Bronchial epithelial cell (primary cell): Measurements from ENCODE around the gene HAUS7. TPM values are rescaled to one million over a fixed set of nuclear protein-coding genes. Genes with fewer than 3 reads are reported as not detected.

Experiments used
- DNase-seq: peaks from one replicate; pipeline ENCODE4 v3.0.0-alpha.2; 2010; ENCODE audit warnings: low read depth
- FAIRE-seq: peaks from 2 replicates; lab custom pipeline; 2011; peaks lifted over from hg19 to GRCh38; lab: Jason Lieb, UNC
- H3K27me3 ChIP-seq: 2 replicates; pipeline ENCODE4 v1.5.1; 2011; ENCODE audit warnings: low read length; ENCODE audit not compliant: control insufficient read depth, insufficient read depth
- H3K36me3 ChIP-seq: 2 replicates; pipeline ENCODE4 v1.5.1; 2011; ENCODE audit warnings: low read length; ENCODE audit not compliant: control insufficient read depth, insufficient read depth
- H3K4me3 ChIP-seq: 2 replicates; pipeline ENCODE4 v1.5.1; 2011; ENCODE audit warnings: mild to moderate bottlenecking, low read depth, low read length, control low read depth
- total RNA-seq: library from RNA; depleted of rRNA; stranded (reverse); fragments of >200 nt; gene quantifications from 2 replicates; pipeline ENCODE4 v1.2.1, GENCODE V29; 2014
- TF ChIP-seq, protein P1 (sequence below): IDR thresholded peaks from 2 replicates; pipeline ENCODE4 v1.5.1; 2011; ENCODE audit warnings: mild to moderate bottlenecking, moderate library complexity, low read length, control low read depth, inconsistent platforms; ENCODE audit not compliant: insufficient read depth, severe bottlenecking

The HAUS7 gene
- total RNA-seq, 1 donor from 2014 or later, result 7.4 TPM

DNA sequence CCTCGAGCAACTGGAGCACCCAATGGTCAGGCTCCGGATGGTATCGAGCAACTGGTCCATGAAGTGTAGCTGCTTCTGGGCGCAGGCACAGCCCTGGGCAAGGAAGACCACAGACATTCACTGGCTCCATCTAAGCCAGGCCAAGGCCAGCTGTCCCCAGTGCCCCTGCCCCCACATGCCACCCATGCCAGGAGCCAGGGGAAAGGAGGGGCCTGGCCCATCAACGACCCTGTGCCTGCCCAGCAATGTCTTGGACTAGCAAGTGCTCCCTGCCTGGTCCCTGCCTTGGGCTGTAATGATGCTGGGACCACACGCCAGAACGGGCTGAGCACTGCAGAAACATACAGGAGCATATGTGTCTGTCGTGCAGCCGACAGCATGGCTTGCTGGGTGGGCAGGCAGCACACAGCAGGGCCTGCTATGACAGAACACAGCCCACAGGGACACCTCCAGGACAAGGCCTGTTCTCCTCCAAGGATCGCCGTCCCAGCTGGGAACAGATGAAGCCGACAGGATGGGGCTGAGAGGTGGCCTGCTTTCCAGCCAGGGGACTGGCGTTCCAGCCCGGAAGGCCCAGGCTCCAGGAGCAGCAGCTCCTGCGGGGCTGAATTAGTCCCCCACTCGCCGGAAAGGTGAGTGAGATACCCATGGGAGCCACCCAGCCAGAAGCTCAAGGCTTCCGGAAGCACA, 13.1 kb downstream of the HAUS7 start:
- TF ChIP-seq, protein P1, sequence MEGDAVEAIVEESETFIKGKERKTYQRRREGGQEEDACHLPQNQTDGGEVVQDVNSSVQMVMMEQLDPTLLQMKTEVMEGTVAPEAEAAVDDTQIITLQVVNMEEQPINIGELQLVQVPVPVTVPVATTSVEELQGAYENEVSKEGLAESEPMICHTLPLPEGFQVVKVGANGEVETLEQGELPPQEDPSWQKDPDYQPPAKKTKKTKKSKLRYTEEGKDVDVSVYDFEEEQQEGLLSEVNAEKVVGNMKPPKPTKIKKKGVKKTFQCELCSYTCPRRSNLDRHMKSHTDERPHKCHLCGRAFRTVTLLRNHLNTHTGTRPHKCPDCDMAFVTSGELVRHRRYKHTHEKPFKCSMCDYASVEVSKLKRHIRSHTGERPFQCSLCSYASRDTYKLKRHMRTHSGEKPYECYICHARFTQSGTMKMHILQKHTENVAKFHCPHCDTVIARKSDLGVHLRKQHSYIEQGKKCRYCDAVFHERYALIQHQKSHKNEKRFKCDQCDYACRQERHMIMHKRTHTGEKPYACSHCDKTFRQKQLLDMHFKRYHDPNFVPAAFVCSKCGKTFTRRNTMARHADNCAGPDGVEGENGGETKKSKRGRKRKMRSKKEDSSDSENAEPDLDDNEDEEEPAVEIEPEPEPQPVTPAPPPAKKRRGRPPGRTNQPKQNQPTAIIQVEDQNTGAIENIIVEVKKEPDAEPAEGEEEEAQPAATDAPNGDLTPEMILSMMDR, result no peak
- no peaks in the 10 kb centered on the region for H3K27me3 ChIP-seq
- no peak for DNase-seq
- no peak for FAIRE-seq
- H3K36me3 ChIP-seq, result no peaks in the 10 kb centered on the region
- no peak overlapping the region for H3K4me3 ChIP-seq

DNA sequence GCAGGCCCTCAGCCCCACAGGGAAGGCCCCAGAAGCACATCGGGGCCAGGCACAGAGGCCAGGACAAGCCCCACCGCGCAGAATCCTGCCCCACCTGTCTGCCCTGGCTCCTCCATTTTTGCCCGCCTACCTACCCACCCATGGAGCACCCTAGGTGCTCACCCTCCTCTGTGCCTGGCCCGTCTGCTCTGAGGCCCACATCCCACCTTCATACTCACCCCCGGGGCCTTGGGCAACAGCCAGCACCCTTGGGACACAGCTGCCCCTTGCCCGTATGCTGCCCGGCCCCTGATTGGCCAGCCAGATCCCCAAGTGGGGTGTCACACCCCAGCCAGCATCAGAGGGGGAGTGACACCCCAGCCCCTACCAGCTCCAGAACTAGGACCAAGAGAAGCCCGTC, 13.7 kb downstream of the HAUS7 start:
- Histone ChIP-seq H3K4me3 (no peak overlapping the region), H3K36me3 (no peaks in the 10 kb centered on the region), H3K27me3 (no peaks in the 10 kb centered on the region)
- FAIRE-seq (no peak), DNase-seq (no peak)
- TF ChIP-seq, protein P1, result no peak

DNA sequence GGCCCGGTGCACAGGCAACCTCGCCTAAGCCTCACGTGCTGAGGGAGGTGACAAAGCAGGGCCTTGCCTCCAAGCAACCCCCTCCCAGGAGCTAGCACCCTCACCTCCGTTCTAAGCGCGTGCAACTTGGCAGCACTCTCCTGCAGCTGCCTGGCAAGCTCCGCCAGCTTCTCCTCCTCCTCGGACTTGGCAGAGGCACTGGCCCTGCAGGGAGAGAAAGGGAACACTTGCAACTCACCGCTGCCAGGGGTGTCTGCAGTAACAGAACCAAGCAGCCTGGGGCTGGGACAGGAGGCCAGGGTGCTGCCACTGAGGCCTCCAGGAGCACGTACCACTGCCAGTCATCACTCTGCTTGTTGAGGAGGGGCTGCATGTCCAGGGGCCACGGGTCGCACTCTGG, 14.2 kb downstream of the HAUS7 start:
- Histone ChIP-seq H3K4me3 (no peak overlapping the region), H3K27me3 (no peaks in the 10 kb centered on the region), H3K36me3 (no peaks in the 10 kb centered on the region)
- no peak for FAIRE-seq
- TF ChIP-seq, protein P1, result no peak
- DNase-seq, result no peak

DNA sequence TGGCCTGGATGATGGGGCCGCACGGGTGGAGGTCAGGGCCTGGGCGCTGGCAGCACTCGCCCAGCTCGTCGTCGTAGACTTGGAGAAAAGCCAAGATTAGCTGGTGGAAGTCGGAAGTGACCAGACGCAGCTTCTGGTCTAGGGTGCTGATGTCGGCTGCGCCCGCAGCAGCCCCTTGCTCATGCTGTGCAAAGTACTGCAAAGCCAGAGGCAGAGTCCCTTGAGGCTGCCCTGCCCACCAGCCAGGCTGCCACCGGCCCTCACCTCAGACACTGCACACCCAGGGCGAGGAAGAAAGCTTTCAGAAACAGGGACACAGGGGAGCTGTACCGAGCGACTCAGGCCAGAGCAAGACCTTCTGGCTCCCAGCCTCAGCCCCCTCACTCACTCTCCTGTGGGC, 14.8 kb downstream of the HAUS7 start:
- FAIRE-seq (no peak), DNase-seq (no peak)
- H3K36me3 ChIP-seq, result no peaks in the 10 kb centered on the region
- no peaks in the 10 kb centered on the region for H3K27me3 ChIP-seq
- TF ChIP-seq, protein P1, result no peak
- H3K4me3 ChIP-seq, result no peak overlapping the region

DNA sequence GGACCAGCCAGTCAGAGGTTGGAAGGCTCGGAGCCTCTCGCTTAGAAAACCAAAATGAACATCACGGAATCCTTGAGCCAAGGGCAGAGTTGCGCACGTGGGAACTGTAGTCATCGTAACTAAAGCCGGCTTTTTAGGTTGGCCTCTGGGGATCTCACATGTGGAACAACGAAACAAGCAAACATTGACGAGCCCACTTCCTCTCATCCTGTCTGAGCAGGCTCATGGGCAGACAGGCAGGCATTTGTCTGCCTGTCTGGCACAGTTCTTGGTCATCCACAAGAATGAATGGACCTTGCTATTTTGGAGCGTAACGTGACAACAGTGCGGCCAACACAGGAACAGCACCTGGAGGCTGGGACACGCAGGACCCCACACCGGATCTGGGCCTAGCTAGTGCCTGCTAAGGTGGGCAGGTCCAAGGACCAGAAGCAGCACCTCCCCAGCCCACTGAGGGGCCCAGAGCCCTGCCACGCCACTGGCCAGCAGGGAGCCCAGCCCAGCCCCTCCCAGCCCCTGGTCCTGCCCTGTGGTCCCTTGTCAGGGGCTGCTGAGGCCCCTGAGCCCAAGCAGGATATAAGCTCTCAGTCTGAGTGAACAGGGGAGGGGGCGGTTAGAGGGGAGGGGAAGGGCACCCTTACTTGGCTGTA, 15.3 kb downstream of the HAUS7 start:
- H3K4me3 ChIP-seq, result no peak overlapping the region
- no peaks in the 10 kb centered on the region for H3K27me3 ChIP-seq
- peak; percentile 69 for DNase-seq
- no peak for FAIRE-seq
- TF ChIP-seq, protein P1, result no peak
- no peaks in the 10 kb centered on the region for H3K36me3 ChIP-seq
